ENCODE data around the gene SIAH3.

DNA sequence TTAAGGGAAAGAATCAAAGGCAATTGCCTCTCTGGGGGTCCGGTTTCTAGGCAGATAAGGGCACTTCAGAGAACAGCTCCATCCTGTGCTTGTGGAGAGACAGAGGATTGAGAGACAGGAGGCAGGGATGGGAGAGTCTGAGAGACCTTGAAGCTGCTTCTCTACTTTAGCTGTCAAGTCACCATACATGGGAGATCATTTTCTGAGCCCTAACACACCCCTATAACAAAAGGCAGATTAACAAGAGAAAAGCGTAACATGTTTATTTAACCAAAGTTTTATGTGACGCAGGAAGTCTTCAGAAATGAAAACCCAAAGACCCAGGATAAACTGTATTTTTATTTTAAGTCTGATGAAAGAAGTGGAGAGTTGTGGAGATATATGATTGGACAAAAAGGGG lies 101.0 kb downstream of the SIAH3 start:
- TF ChIP-seq EZH2phosphoT487 (IDR thresholded peaks at IDR 0.05; ENCODE audit: borderline replicate concordance, low read length) (no peak), EZH2 (IDR thresholded peaks at IDR 0.05; ENCODE audit: low read length, unreplicated experiment) (no peak)
- TF ChIP-seq, protein P1, sequence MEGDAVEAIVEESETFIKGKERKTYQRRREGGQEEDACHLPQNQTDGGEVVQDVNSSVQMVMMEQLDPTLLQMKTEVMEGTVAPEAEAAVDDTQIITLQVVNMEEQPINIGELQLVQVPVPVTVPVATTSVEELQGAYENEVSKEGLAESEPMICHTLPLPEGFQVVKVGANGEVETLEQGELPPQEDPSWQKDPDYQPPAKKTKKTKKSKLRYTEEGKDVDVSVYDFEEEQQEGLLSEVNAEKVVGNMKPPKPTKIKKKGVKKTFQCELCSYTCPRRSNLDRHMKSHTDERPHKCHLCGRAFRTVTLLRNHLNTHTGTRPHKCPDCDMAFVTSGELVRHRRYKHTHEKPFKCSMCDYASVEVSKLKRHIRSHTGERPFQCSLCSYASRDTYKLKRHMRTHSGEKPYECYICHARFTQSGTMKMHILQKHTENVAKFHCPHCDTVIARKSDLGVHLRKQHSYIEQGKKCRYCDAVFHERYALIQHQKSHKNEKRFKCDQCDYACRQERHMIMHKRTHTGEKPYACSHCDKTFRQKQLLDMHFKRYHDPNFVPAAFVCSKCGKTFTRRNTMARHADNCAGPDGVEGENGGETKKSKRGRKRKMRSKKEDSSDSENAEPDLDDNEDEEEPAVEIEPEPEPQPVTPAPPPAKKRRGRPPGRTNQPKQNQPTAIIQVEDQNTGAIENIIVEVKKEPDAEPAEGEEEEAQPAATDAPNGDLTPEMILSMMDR (conservative IDR thresholded peaks at IDR 0.05; ENCODE audit: low read depth, low read length): no peak

All from PC-3 (cell line).